ENCODE measurements around the gene SNX5. TPM values are rescaled to one million over a fixed set of nuclear protein-coding genes. Genes with fewer than 3 reads are reported as not detected.

SNX5 gene
- total RNA-seq, 4 donors from 2014 or later: 79.8 to 128 (median 100) TPM

- WGBS, 2 donors: 57 to 68% methylated on average over 6 of the region's 6 CpGs
- Histone ChIP-seq H3K9me3 (no peaks in the 10 kb centered on the region), H3K4me3 (no peak overlapping the region), H3K4me1 (peaks cover 0 to 7% (median 0%) of the 10 kb centered on the region in 4 donors), H3K27me3 (no peaks in the 10 kb centered on the region), H3K36me3 (no peaks in the 10 kb centered on the region), H3K27ac (no peak overlapping the region)
- no peak for TF ChIP-seq EP300 (IDR thresholded peaks at IDR 0.05)
- no peak for DNase-seq (ENCODE audit: low spot score in 2 of 2)
Observed at GRCh38 chr20:18005990-18006364, 37.4 kb upstream of the SNX5 start.

GRCh38 chr20:18005170-18005989 is 36.8 kb upstream of the SNX5 start:
- WGBS, 2 donors: 77 to 85% methylated on average over 20 to 21 of the region's 21 CpGs
- H3K4me1 ChIP-seq: peaks cover 0 to 7% (median 0%) of the 10 kb centered on the region in 4 donors
- no peak overlapping the region for H3K27ac ChIP-seq

GRCh38 chr20:18004384-18005031 is 35.9 kb upstream of the SNX5 start:
- Histone ChIP-seq H3K4me1 (peaks cover 0 to 7% (median 0%) of the 10 kb centered on the region in 4 donors), H3K27ac (no peak overlapping the region), H3K27me3 (no peaks in the 10 kb centered on the region), H3K4me3 (no peak overlapping the region), H3K36me3 (no peaks in the 10 kb centered on the region), H3K9me3 (no peaks in the 10 kb centered on the region)
- no peak for DNase-seq (ENCODE audit: low spot score in 2 of 2)
- TF ChIP-seq CTCF (IDR thresholded peaks at IDR 0.05) (no peak), EP300 (IDR thresholded peaks at IDR 0.05) (no peak), POLR2A (IDR thresholded peaks at IDR 0.05) (no peak)
- 78 to 88% methylated on average over 8 of the region's 8 CpGs for WGBS, 2 donors

More at GRCh38 chr20:18005170-18005989, 36.8 kb upstream of the SNX5 start:
- TF ChIP-seq POLR2A (IDR thresholded peaks at IDR 0.05): no peak
- TF ChIP-seq EP300 (IDR thresholded peaks at IDR 0.05): no peak
- TF ChIP-seq CTCF (IDR thresholded peaks at IDR 0.05): no peak
- Histone ChIP-seq H3K4me3 (no peak overlapping the region), H3K27me3 (no peaks in the 10 kb centered on the region), H3K9me3 (no peaks in the 10 kb centered on the region), H3K36me3 (no peaks in the 10 kb centered on the region)
- DNase-seq (ENCODE audit: low spot score in 2 of 2): no peak

GRCh38 chr20:18003897-18004296 is 35.3 kb upstream of the SNX5 start:
- Histone ChIP-seq H3K36me3 (no peaks in the 10 kb centered on the region), H3K9me3 (no peaks in the 10 kb centered on the region), H3K27ac (no peak overlapping the region), H3K4me1 (peaks cover 0 to 7% (median 0%) of the 10 kb centered on the region in 4 donors), H3K4me3 (no peak overlapping the region), H3K27me3 (no peaks in the 10 kb centered on the region)
- no peak for TF ChIP-seq POLR2A (IDR thresholded peaks at IDR 0.05)
- no peak for TF ChIP-seq CTCF (IDR thresholded peaks at IDR 0.05)
- no peak for TF ChIP-seq EP300 (IDR thresholded peaks at IDR 0.05)
- WGBS, 2 donors: 75 to 79% methylated on average over 5 of the region's 5 CpGs
- DNase-seq (ENCODE audit: low spot score in 2 of 2): no peak

- 53 to 59% methylated on average over 10 of the region's 10 CpGs for WGBS, 2 donors
- Histone ChIP-seq H3K4me3 (no peak overlapping the region), H3K27ac (peak overlapping the region in 1 of 4 donors; percentile 37), H3K27me3 (no peaks in the 10 kb centered on the region), H3K4me1 (peaks cover 0 to 2% (median 0%) of the 10 kb centered on the region in 4 donors), H3K36me3 (no peaks in the 10 kb centered on the region), H3K9me3 (no peaks in the 10 kb centered on the region)
- DNase-seq (ENCODE audit: low spot score in 2 of 2): peak; percentile 48 to 72
- TF ChIP-seq EP300 (IDR thresholded peaks at IDR 0.05) (peak in 1 of 2 donors; percentile 66), CTCF (IDR thresholded peaks at IDR 0.05) (no peak)
Observed at GRCh38 chr20:18001131-18001921, 32.7 kb upstream of the SNX5 start.

Data from tibial nerve (tissue), 4 donors.